GM19328 (cell line): ENCODE measurements around the gene STAP2.
"Not testable (repeated sequence)": the region's sequence is repeated elsewhere in the genome, so short reads cannot be mapped to it uniquely, and the experiment has no call there.

ENCODE experiments used
- ATAC-seq: cut with Tn5 transposase; IDR thresholded peaks from one replicate; pipeline ENCODE4 v1.9.1; 2021; ENCODE audit warnings: mild to moderate bottlenecking, moderate library complexity; ENCODE audit not compliant: unreplicated experiment

The STAP2 gene

DNA sequence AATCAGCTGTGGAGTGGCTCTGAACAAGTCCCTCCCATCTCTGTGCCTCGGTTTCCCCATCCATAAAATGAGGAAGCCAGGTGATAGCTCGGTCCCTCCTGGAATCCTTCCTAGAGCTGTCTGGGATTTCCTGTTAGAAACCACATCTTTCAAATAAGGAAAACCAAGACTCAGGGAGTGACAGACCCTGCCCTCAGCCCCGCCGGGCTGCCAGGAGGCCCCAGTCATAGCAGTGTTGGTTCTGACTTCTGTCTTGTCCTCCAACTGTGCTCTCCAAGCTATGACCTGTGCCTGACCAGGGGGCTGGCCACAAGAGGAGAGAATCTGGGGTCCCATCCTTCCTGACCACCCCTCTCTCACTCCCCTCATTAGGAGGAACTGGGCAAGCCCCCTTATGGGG lies 60.6 kb downstream of the STAP2 start:
- ATAC-seq, result no peak

DNA sequence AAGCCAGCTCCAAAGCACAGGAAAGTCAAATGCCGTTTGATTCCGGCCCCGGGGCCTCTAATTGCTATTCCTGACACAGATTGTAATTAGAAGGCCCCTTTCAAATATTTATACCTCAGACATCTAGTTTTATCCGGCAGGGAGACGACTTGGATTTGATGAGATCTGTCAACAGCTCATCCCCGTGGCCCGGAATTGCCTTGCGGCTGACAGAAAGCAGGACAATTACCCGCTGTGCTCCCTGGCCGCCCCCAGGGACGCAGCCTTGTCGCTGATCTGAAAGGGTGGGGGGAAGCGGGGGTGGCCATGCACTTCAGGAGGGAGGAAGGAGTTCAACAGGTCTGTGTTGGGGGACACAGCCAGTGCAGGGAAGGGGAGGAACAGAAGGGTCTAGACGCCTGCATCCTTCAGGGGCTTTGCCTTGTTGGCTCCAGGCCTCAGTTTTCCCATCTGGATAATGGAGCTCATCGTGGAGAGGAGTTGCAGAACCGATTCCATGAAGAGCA lies 61.4 kb downstream of the STAP2 start:
- no peak for ATAC-seq

DNA sequence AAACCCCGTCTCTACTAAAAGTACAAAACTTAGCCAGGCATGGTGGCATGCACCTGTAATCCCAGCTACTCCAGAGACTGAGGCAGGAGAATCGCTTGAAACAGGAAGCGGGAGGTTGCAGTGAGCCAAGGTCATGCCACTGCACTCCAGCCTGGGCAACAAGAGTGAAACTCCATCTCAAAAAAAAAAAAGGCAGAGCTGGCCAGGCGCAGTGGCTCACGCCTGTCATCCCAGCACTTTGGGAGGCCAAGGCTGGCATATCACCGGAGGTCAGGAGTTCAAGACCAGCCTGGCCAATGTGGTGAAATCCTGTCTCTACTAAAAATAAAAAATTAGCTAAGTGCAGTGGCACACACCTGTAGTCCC lies 64.3 kb downstream of the STAP2 start:
- ATAC-seq, result not testable (repeated sequence)
